SK-N-SH (cell line): ENCODE results near the gene CRHBP.

Source experiments
- FOSL2 ChIP-seq: IDR thresholded peaks from 2 replicates; pipeline ENCODE4 v1.4.0; 2012; ENCODE audit warnings: low read depth, mild to moderate bottlenecking, moderate library complexity, borderline replicate concordance
- NFIC ChIP-seq: IDR thresholded peaks from 2 replicates; pipeline ENCODE4 v1.4.0; 2012; ENCODE audit warnings: borderline replicate concordance
- NRF1 ChIP-seq: IDR thresholded peaks from 2 replicates; pipeline ENCODE4 v1.6.1; 2012; ENCODE audit warnings: low read depth, mild to moderate bottlenecking, low read length
- POLR2AphosphoS5 ChIP-seq: IDR thresholded peaks from 2 replicates; pipeline ENCODE4 v1.6.1; 2012; ENCODE audit warnings: low read depth, low read length
- RAD21 ChIP-seq: IDR thresholded peaks from 2 replicates; pipeline ENCODE4 v1.6.1; 2012; ENCODE audit warnings: mild to moderate bottlenecking, low read length
- RCOR1 ChIP-seq: fragments of 150-350 bp; IDR thresholded peaks from 2 replicates; pipeline ENCODE4 v1.6.1; 2017; ENCODE audit warnings: antibody characterized with exemption, low read length
- RFX5 ChIP-seq: IDR thresholded peaks from 2 replicates; pipeline ENCODE4 v1.6.1; 2012; ENCODE audit warnings: mild to moderate bottlenecking, improper control_type of control experiment, low read length
- RXRA ChIP-seq: IDR thresholded peaks from 2 replicates; pipeline ENCODE4 v1.4.0; 2012; ENCODE audit warnings: low read depth, mild to moderate bottlenecking, borderline replicate concordance
- SIN3A ChIP-seq: IDR thresholded peaks from 2 replicates; pipeline ENCODE4 v1.6.1; 2012; ENCODE audit warnings: low read depth, mild to moderate bottlenecking, low read length, moderate library complexity, borderline replicate concordance
- TAF1 ChIP-seq: IDR thresholded peaks from 2 replicates; pipeline ENCODE4 v1.6.1; 2012; ENCODE audit warnings: low read depth, mild to moderate bottlenecking, low read length, moderate library complexity, borderline replicate concordance
- TEAD4 ChIP-seq: IDR thresholded peaks from 2 replicates; pipeline ENCODE4 v1.4.0; 2012; ENCODE audit warnings: mild to moderate bottlenecking, borderline replicate concordance; ENCODE audit not compliant: insufficient read depth
- TF ChIP-seq, protein P1 (sequence below): fragments of 200-600 bp; sonication (generic); IDR thresholded peaks from 2 replicates; pipeline ENCODE4 v1.6.1; 2017; ENCODE audit warnings: antibody characterized with exemption, mild to moderate bottlenecking, moderate library complexity
- TF ChIP-seq, protein P2 (sequence below): IDR thresholded peaks from 2 replicates; pipeline ENCODE4; 2012
- TF ChIP-seq, protein P3 (sequence below): IDR thresholded peaks from 2 replicates; pipeline ENCODE4 v1.6.1; 2012; ENCODE audit warnings: mild to moderate bottlenecking, low read depth, low read length, moderate library complexity

DNA sequence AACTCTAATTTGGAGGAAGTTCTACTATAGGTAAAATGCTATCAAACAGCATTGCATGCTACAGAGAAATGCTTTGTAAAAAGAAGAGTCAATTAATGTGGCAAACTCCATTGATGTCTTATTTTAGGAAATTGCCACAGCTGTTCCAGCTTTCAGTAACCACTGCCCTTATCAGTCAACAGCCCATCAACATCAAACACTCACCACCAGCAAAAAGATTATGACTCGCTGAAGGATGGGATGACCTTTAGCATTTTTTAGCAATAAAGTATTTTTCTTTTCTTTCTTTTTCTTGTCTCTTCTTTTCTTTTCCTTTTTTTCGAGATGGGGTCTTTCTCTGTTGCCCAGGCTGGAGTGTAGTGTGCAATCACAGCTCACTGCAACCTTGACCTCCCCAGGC is 26.0 kb downstream of the CRHBP start:
- TF ChIP-seq, protein P1, sequence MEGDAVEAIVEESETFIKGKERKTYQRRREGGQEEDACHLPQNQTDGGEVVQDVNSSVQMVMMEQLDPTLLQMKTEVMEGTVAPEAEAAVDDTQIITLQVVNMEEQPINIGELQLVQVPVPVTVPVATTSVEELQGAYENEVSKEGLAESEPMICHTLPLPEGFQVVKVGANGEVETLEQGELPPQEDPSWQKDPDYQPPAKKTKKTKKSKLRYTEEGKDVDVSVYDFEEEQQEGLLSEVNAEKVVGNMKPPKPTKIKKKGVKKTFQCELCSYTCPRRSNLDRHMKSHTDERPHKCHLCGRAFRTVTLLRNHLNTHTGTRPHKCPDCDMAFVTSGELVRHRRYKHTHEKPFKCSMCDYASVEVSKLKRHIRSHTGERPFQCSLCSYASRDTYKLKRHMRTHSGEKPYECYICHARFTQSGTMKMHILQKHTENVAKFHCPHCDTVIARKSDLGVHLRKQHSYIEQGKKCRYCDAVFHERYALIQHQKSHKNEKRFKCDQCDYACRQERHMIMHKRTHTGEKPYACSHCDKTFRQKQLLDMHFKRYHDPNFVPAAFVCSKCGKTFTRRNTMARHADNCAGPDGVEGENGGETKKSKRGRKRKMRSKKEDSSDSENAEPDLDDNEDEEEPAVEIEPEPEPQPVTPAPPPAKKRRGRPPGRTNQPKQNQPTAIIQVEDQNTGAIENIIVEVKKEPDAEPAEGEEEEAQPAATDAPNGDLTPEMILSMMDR: no peak
- TF ChIP-seq FOSL2 (no peak), RAD21 (no peak), POLR2AphosphoS5 (no peak), TAF1 (no peak), NRF1 (no peak), RCOR1 (no peak), NFIC (no peak), RFX5 (no peak), TEAD4 (no peak), SIN3A (no peak), RXRA (no peak)
- TF ChIP-seq, protein P2, sequence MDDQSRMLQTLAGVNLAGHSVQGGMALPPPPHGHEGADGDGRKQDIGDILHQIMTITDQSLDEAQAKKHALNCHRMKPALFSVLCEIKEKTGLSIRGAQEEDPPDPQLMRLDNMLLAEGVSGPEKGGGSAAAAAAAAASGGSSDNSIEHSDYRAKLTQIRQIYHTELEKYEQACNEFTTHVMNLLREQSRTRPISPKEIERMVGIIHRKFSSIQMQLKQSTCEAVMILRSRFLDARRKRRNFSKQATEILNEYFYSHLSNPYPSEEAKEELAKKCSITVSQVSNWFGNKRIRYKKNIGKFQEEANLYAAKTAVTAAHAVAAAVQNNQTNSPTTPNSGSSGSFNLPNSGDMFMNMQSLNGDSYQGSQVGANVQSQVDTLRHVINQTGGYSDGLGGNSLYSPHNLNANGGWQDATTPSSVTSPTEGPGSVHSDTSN: no peak
- TF ChIP-seq, protein P3, sequence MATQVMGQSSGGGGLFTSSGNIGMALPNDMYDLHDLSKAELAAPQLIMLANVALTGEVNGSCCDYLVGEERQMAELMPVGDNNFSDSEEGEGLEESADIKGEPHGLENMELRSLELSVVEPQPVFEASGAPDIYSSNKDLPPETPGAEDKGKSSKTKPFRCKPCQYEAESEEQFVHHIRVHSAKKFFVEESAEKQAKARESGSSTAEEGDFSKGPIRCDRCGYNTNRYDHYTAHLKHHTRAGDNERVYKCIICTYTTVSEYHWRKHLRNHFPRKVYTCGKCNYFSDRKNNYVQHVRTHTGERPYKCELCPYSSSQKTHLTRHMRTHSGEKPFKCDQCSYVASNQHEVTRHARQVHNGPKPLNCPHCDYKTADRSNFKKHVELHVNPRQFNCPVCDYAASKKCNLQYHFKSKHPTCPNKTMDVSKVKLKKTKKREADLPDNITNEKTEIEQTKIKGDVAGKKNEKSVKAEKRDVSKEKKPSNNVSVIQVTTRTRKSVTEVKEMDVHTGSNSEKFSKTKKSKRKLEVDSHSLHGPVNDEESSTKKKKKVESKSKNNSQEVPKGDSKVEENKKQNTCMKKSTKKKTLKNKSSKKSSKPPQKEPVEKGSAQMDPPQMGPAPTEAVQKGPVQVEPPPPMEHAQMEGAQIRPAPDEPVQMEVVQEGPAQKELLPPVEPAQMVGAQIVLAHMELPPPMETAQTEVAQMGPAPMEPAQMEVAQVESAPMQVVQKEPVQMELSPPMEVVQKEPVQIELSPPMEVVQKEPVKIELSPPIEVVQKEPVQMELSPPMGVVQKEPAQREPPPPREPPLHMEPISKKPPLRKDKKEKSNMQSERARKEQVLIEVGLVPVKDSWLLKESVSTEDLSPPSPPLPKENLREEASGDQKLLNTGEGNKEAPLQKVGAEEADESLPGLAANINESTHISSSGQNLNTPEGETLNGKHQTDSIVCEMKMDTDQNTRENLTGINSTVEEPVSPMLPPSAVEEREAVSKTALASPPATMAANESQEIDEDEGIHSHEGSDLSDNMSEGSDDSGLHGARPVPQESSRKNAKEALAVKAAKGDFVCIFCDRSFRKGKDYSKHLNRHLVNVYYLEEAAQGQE: no peak
